GM19455 (cell line): ENCODE data around the gene GSN.
A peak's percentile ranks its signal among the peaks of the same experiment; 100 is the strongest.

Experiments
- ATAC-seq: cut with Tn5 transposase; IDR thresholded peaks from one replicate; pipeline ENCODE4 v1.9.1; 2021; ENCODE audit not compliant: unreplicated experiment

The GSN gene

DNA sequence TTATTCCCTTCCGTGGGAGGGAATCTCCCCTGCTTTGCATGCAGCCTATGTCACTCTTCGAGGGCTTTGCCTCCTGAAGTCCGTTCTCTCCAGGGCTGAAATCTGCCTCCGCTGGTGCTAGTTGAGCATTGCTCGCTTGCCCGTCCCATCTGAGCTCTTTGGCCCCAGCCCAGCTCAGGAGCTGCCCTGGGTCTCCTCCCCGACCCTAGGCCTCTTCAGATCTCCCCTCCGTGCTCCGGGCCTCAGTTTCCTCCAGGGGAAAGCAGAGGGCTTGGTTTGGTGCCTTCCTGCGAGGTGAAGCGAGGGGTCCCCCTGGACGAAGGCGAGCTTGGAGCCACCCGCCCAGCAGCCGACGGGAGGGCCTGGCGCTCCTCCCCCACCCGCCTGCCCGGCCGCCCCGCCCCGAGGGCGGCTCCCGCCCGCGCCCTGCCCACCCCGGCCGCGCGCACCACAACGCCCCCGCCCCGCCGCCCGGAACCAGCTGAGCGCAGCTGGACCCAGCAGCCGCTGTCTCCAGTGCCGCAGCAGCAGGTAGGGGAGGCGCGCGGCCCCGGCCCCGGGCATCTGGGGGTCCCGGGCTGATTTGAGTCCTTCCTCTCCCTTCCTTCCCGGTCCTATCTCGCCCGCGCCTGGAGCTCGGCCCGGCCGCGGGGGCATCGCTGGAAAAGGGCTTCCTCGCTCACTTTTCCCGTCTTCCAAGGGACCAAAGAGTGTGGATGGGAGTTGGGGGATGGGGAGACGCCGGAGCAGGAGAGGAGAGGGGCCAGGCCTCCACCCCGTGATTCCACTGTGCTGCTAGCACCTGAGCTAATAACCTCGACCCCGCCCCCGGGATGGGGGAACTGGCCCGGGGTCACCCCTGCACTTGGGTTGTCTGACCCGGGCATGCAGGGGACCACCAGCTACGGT lies at the start of gene GSN:
Gene GSN, plus strand, starts transcription at position 474 of the 909 bp plus-strand sequence. CDS start 33,810 bp downstream, outside the sequence.
- peak; percentile 77 for ATAC-seq

DNA sequence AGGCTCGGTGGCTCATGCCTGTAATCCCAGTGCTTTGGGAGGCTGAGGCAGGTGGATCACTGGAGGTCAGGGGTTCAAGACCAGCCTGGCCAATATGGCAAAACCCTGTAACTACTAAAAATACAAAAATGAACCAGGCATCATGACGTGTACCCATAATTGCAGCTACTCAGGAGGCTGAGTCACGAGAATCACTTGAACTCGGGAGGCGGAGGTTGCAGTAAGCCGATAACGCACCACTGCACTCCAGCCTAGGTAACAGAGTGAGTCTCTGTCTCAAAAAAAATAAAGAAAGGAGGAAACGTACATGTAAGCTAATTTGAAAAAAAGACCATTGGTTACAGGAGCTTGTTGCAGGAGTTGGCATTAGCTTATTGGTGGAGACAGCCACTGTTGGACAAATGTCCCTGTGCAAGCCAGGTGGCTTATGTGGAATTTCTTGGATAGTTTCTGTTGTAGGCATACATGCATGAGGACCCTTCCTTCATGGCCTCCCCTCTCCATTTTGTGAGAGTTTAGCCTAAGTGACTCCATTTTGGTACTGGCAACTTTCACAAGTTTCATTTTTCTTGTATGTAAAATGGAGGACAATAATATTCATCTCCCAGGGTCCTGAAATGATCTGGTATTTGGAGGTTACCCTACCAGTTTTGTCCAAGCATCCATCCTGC lies 49.5 kb upstream of the GSN start:
- ATAC-seq: peak; percentile 29

DNA sequence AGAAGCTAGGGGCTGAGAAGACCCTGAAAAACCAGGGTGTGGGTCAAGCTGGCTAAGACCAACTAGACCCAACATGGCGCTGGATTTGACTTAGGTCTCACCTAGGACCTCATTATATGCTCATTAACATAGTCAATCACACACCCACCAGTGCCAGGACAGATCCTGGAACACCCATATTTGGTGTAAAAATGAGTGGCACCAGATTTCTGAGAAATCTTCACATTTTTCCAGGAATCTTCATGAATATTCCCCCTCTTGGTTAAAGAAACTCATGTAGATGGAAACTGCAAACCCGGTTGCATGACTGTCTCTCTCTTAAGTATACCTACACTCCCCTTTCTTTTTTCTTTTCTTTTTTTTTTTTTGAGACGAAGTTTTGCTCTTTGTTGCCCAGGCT lies 48.4 kb upstream of the GSN start:
- no peak for ATAC-seq

DNA sequence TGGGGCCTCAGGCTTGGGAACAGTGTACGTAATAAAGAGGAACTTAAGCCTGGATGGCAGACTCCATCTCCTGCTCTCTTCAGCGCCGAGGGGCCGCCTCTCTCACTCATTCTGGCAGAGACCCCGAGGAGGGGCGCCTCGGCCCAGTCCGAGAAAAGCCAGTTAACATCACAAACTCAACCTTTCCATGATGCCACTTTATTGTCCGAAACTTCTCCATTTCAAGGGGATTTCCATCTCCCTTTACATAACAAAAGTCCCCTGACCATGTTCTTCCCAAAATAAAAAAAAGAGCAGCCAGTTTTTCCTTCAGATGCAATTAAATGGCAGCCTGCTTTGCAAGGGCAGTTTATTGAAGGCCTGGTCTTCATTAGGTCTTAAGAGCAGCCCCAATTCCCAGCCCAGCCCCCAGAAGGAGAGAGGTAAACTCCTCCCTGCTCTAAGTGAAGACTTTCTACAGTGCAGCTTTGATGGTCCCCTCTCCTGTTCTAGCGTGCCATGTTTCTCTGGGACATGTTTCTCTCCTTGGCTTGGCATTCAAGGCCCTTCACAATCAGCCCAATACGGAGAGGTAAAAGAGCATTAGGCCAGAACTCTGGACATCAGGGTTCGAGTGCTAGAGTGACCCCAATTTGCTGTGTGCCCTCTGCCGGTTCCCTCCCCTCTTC lies 46.8 kb upstream of the GSN start:
- ATAC-seq: no peak

DNA sequence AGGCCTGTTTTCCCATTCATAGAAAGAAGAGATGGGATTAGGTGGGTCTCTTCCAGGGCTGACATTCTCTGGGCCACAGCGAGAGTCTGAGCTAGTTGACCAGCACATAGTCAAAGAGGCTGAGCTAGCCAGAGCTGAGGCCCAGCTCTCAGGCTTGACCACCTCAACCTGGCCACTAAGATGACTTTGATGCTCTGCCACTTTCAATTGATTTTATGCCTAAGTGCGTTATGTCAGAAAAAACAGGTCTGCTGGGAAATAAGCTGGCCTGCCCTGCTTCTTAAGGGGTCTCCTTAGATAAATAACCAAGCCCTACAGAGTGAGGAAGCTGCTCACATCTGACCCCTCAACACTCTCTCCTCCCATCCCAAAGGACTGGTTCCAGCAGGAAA lies 46.3 kb upstream of the GSN start:
- ATAC-seq: no peak

DNA sequence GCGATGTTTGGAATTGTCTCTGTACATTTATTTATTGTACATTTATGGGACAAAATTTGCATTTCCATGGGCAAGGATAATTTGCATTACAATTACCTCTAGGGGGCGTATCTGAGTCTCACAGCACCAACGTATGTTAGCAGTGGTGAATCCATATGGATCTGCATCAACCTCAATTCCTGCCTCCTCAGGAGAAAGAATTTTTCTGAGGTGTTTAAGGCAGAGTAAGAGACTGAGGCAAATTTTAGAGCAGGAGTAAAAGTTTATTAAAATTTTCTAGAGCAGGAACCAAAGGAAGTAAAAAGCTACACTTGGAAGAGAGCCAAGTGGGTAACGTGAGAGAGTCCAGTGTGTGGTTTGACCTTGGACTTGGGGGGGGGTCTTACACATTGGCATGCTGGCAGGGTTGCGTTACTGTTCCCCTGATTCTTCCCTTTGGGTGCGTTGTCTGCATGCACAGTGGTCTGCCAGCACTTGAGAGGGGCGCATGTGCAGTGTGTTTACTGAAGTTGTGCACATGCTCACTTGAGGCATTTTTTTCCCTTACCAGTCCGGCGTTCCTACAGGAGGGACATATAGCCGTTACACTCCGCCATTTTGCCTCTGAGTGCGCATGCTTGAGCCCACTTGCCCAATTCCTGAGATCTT lies 45.3 kb upstream of the GSN start:
- no peak for ATAC-seq

DNA sequence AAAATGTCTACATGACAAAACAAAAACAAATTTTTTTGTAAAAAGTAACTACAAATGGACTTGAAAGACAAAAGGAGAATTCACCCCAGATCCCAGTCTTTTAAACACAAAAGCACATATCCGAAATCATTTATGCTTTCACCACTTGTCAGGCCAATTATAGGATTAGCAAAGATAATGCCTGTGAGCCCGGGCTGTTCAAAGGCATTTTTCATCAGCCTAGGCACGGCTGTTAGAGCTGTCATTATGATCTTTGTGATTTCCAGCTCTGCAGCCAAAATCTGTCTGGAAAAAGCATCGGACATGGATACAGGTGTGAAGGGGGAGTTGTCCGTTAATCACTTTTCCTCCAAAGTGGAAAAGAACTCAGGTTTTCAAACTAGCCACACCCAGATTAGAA lies 42.7 kb upstream of the GSN start:
- no peak for ATAC-seq

DNA sequence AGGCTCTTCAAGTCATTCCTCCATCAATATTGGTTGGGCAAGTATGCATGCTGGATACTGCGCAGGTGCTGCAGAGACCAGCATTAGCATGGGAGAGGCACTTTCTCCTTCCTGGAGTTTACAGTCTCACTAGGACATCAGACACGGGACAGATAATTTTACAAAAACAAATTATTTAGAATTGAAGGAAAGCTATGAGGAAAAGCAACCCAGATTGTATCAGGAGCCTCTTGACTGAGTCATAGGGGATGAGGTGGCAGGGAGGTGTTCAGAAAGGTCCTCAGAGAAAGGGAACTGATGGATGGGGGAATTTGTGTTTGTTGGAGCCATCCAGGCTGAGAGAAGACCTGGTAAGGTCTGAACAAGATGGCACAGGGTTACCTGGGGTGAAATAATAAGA lies 41.8 kb upstream of the GSN start:
- no peak for ATAC-seq

DNA sequence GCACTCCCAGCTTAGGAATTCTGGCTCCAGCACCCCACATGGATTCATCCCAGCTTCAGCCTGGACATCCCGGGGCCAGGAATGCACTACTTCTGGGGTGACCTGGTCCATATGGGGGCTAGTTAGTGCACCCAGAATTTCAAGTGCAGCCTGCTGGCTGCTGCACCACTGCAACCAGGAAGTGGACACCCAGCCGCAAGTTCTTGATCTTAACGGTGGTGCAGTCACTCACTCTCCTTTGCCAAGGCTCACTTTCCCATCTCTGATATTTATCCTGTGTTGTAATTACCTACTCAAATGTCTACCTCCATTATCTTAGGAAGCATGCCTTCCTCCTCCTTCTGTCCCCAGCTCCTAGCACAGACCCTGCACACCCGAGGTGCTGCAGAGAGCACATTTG lies 40.1 kb upstream of the GSN start:
- ATAC-seq: no peak

DNA sequence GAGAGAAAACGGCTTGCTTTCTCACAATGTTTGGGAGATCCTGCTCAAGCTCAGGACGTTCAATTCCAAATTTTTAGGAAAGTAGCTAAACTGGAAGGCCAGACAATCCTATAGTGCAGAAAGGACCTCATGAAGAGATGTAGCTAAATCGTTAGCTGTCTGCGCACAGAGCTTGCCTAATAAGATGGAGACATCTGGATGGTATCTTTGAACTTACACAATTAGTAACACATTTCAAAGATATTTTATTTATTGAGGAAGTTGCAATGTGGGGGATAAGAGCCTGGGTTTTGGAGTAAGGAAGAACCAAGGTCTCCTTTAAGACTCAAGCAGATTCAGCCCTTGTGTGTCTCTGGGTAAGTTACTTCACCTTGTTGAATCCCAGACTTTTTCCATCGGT lies 37.7 kb upstream of the GSN start:
- no peak for ATAC-seq

DNA sequence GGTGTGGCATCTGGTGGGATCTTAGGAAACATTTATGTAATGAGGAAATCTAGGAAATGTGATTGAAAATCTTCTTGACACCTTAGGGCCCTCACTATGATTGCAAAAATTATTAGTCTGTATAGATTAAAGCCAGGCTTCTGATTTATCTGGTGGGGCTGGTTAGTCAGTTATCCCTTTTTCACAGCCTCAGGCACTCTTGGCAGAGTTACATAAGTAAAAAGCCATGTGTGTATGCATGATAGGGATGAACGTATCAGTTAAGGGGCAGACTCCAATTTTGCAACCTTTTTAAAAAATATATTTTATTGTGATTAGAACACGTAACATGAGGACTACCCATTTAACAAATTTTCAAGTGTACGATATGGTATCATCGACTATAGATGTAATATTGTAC lies 35.7 kb upstream of the GSN start:
- ATAC-seq: no peak

DNA sequence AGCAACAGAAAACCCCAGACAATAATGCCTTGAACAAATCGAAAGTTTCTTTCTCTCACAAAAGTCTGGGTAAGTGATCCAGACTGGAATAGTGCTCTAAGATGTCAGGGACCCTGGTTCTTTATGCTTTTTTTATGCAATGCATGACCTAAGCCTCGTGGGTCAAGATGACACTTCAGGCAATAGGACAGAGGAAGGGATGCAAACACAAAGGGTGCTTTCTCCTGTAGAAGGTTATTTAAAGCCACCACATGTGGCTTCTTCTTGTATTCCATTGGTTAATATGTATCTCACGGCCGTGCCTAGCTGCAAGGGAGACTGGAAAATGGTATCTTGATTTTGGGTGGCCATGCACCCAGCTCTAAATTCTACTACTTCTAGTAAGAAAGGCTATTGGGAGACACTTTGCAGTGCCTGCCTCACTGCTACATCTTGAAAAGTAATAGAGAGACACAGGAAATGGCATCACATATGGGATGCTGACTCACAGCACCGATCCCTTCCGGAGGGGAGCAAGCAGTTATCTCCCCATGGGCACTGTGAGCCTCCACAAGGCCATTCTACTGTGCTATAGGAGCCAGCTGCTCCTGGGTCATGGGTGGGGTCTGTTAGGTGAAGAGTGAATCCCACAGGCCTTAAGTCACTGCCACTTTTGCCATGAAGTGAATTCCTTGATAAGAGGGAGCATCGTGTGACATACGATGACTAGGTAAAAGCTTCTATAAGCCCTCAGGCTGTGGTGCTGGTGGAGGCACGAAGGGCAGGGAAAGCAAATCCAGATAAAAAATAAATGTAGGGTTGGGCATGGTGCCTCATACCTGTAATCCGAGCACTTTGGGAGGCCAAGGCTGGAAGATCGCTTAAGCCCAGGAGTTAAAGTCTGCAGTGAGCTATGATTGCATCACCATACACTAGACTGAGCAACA lies 33.8 kb upstream of the GSN start:
- ATAC-seq: no peak

DNA sequence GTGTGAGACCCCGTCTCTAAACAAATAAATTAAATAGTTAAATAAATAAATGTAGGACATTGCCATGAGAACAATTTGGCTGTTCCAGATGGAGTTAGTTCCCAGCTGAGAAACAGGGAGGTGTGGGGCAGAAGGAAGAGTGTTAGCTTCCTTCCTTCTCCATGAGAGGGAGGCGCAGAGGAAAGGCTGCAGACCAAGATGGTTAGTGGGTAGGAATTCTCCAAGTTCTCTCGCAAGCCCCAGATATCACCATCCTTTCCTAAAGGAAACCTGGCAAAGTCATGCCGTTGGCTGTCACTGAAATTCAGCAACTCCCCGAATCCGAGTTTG lies 33.2 kb upstream of the GSN start:
- no peak for ATAC-seq

DNA sequence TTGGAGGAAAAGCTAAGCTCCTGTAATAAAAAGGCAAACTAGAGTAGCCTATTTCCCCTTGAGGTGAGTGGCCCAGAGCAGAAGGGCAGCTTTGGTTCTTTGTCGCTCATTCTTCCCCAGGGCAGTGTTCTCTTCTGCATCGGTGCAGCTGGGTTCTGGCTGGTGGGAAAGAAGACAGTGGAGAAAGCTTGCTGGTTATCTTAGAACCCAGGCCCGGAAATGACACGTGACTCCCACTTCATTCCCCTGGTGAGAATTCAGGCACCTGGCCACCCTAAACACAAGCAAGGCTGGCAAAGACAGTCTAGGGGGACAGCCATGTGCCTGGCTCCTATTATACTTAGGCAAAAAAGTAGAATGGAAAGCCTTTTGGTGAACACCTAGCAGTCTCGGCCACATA lies 32.5 kb upstream of the GSN start:
- ATAC-seq: no peak

DNA sequence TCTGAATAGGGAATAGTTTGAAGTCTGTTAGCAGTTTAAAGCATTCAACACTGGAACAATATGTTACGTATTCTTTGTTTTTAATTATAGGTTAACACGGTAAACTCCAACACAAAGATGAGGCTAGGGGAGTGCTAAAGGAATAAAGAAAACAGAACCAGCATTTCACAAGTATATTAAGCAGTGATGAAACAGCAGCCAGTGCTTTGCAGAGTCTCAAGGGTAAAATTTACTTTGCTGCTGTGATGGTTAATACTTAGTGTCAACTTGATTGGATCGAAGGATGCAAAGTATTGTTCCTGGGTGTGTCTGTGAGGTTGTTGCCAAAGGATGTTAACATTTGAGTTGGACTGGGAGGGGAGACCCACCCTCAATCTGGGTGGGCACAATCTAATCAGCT lies 30.0 kb upstream of the GSN start:
- no peak for ATAC-seq

DNA sequence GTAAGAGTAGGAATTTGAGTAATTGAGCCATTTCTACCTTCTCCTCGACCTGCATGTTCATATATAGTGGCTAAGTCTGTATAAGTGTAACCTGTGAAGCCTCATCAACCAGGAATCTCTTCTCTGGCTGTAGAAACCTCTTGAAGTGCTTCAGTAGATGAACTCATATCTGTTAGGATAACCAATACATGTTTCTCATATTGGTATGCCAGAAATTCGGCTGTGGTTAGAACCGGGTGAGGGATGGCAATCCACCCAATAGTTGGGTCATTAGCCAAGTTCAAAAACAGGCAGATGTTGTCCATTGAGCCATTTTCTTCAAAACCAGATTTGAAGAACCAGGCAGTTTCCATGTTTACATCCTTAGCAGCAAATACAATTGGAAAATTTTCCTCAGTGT lies 28.9 kb upstream of the GSN start:
- ATAC-seq: no peak

DNA sequence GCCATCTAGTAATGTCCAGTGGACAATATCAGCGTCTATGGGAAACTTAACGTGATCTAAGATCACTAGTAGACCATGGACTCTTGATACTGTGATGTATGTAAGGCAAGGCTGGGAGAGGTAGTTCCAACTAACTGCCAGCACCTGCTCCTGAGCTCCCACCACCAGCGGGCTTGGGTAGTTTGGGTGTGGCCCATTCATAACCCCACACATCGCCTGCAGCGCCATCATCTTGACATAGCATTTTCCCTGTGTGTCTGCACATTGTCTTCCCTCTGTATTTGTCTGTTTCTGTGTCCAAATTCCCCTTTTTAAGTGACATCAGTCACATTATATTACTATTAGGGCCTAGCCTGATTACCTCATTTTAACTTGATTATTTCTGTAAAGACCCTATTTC lies 28.1 kb upstream of the GSN start:
- no peak for ATAC-seq

DNA sequence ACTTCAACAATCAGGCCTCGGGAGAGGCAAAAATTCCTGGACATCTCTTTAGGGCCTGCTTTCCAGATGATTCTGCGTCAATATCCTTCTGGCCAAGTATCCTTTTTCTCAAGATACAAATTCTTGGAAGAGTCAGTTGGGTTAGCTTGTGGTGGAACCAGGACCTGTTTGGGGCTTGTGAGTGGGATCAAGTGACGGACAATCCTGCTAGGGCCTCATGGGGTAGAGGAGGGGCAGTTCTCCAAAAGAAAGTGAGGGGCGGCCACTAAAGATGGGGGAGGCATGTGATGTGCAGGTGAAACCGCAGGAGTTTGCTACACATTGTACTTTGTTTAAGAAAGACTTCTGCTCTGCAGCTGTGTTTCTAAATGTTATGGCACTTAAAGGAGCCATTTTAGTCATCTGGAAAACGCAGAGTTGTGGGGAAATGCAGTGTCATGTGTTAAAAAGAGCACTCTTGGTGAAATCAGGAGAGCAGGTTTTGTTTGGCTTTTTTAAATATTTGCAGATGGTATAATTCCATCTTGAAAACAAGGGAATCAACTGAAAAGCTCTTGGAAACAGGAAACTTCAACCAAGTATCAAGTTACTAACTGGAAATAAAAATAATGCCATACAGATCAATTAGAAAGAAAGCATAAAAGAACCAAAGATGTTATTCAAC lies 27.4 kb upstream of the GSN start:
- ATAC-seq: no peak

DNA sequence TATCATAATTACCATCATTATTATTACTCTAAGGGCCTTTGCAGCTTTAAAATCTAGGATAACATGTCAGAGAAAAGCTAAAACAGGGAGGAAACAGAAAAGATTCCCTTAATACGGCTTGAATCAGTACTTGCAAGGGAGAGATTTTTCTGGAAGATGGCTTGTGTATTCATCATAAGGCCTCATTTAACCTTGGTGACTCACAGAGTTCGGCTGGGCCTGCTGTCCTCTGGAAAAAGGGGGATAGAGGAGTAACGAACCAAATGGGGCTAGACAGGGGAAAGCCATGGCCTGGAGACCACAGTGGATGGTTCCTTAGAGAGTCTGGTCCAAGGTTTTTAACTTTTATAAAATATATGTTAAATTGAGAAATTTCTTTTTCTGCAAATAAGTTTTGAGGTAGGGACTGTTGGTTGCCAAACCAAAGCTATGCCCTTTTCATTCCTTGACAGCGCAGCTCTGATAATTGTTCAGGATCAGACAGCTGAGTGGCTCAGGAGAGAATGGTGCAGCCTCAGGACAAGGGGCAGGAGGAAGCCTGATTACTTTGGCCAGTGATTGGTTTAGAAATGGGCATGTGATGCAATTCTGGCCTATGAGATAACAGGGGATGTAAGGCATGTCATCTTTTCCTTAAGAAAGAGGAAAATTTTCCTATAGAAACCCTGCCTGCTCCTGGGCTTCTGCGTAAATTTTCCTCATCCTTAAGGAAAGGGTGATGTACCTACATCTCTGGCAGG lies 25.6 kb upstream of the GSN start:
- ATAC-seq: no peak
